RWPE1 (cell line): ENCODE results near the gene S100A5.

Source experiments
- CTCF ChIA-PET: fragments of 350-600 bp; sonication (Branson Sonifier 250); formaldehyde crosslinking; extraction: SDS; loops from one replicate; lab custom pipeline; 2021; lab: Yijun Ruan, JAX
- POLR2A ChIA-PET: fragments of 400-600 bp; formaldehyde crosslinking; extraction: SDS; loops from one replicate; lab custom pipeline; 2020; ENCODE audit warnings: antibody characterized with exemption; ENCODE audit not compliant: low non-redundant PET; lab: Yijun Ruan, JAX
- DNase-seq: peaks from one replicate; pipeline ENCODE4 v3.0.0; 2012; ENCODE audit warnings: low spot score
- H3K27ac ChIP-seq: fragments of 450-650 bp; 2 replicates; pipeline ENCODE4 v1.5.1; 2017
- CTCF ChIP-seq: fragments of 450-650 bp; conservative IDR thresholded peaks from 2 replicates; pipeline ENCODE4 v1.5.1; 2017; ENCODE audit warnings: low read depth, mild to moderate bottlenecking

Gene S100A5

GRCh38 chr1:153548722-153549688 lies 8.3 kb upstream of the S100A5 start, which contains the start of gene S100A3:
Gene S100A3 (minus strand): TSS chr1:153549258. CDS start chr1:153548485, 773 bp downstream.
- DNase-seq: peak; percentile 61
- H3K27ac ChIP-seq: peak within 1 kb of the TSS; percentile 96
- POLR2A ChIA-PET: no interaction called here
- CTCF ChIA-PET: no interaction called here
- no peak; the same call in 1 of the 2 replicates for TF ChIP-seq CTCF

- DNase-seq: no peak
- TF ChIP-seq CTCF: no peak
- ChIA-PET CTCF (no interaction called here), POLR2A (interaction anchor here (0.6 to 1.6 kb wide), 2 partner anchors 14 to 15 kb away, joined by 3 to 4 read pairs; no protein-coding TSS in a partner anchor)
- peak overlapping the region; percentile 96 for H3K27ac ChIP-seq
These were observed 7.1 kb upstream of the S100A5 start for GRCh38 chr1:153547560-153548551.

- CTCF ChIA-PET: interaction anchor here (0.5 kb wide), 1 partner anchor 1097 kb away, joined by 3 read pairs; no protein-coding TSS in a partner anchor
These were observed 6.2 kb upstream of the S100A5 start for GRCh38 chr1:153546796-153547559.

DNA sequence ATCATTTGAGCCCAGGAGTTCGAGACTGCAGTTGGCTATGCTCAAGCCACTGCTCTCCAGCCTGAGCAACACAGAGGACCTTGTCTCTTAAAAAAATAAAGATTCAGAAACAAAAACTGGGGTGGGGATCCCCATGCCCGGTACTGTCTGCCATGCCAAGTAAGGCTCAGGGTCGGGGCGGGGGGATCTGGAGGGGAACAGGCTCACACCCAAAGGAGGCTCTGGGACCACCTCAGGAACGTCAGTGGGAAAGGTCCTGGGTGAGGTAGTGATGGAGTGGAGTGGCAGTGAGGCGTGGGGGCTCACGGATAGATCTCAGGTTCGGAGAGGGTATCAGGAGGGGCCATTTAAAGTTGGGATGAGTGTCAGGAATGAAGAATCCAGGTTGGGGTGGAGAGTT lies 5.6 kb upstream of the S100A5 start:
- DNase-seq: no peak
- ChIA-PET CTCF (interaction anchor here (0.5 to 1.6 kb wide), 2 partner anchors 21 to 1098 kb away, joined by 3 to 4 read pairs; no protein-coding TSS in a partner anchor), POLR2A (interaction anchor here (1.6 kb wide), 1 partner anchor 16 kb away, joined by 4 read pairs; no protein-coding TSS in a partner anchor)
- no peak for TF ChIP-seq CTCF
- H3K27ac ChIP-seq: peak overlapping the region; percentile 96

More at GRCh38 chr1:153546796-153547559, 6.2 kb upstream of the S100A5 start:
- peak overlapping the region; percentile 96 for H3K27ac ChIP-seq
- TF ChIP-seq CTCF: no peak
- no peak for DNase-seq
- POLR2A ChIA-PET: interaction anchor here (0.6 to 1.6 kb wide), 2 partner anchors 14 to 15 kb away, joined by 3 to 4 read pairs; no protein-coding TSS in a partner anchor

GRCh38 chr1:153545067-153546055 lies 4.6 kb upstream of the S100A5 start, which contains the start of gene S100A4:
Gene S100A4 (minus strand): TSS chr1:153545806. CDS start chr1:153544794, 1,012 bp downstream.
- ChIA-PET POLR2A (interaction anchor here (0.9 to 1.5 kb wide), 2 partner anchors 11 to 18 kb away, joined by 3 to 6 read pairs; no protein-coding TSS in a partner anchor), CTCF (interaction anchor here (0.9 to 1.6 kb wide), 3 partner anchors 22 to 72 kb away, joined by 3 to 10 read pairs (median 4); no protein-coding TSS in a partner anchor)
- TF ChIP-seq CTCF: no peak
- H3K27ac ChIP-seq: peak within 1 kb of the TSS; percentile 96
- peak; percentile 95 for DNase-seq
